ENCODE data around the gene EPB41. TPM values are rescaled to one million over a fixed set of nuclear protein-coding genes. Genes with fewer than 3 reads are reported as not detected.
"Not testable (repeated sequence)": the region's sequence is repeated elsewhere in the genome, so short reads cannot be mapped to it uniquely, and the experiment has no call there.

EPB41 gene
- total RNA-seq, 6 donors from 2014 or later: 43.5 to 109 (median 51.9) TPM

GRCh38 chr1:28869952-28870351, 44.4 kb upstream of the EPB41 start:
- Histone ChIP-seq H3K4me1 (no peaks in the 10 kb centered on the region), H3K9me3 (no peaks in the 10 kb centered on the region), H3K4me3 (no peak overlapping the region), H3K27ac (no peak overlapping the region), H3K27me3 (no peaks in the 10 kb centered on the region), H3K36me3 (no peaks in the 10 kb centered on the region)
- ATAC-seq (ENCODE audit: low FRiP score in 2 of 2) (no peak), DNase-seq (no peak)
- 98 to 100% methylated on average over 5 of the region's 5 CpGs for WGBS, 2 donors
- no peak for TF ChIP-seq EP300 (IDR thresholded peaks at IDR 0.05)
- TF ChIP-seq POLR2A (IDR thresholded peaks at IDR 0.05): no peak
- TF ChIP-seq, protein P1, sequence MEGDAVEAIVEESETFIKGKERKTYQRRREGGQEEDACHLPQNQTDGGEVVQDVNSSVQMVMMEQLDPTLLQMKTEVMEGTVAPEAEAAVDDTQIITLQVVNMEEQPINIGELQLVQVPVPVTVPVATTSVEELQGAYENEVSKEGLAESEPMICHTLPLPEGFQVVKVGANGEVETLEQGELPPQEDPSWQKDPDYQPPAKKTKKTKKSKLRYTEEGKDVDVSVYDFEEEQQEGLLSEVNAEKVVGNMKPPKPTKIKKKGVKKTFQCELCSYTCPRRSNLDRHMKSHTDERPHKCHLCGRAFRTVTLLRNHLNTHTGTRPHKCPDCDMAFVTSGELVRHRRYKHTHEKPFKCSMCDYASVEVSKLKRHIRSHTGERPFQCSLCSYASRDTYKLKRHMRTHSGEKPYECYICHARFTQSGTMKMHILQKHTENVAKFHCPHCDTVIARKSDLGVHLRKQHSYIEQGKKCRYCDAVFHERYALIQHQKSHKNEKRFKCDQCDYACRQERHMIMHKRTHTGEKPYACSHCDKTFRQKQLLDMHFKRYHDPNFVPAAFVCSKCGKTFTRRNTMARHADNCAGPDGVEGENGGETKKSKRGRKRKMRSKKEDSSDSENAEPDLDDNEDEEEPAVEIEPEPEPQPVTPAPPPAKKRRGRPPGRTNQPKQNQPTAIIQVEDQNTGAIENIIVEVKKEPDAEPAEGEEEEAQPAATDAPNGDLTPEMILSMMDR (IDR thresholded peaks at IDR 0.05): no peak
- no peak for TF ChIP-seq POLR2AphosphoS5 (IDR thresholded peaks at IDR 0.05)

DNA sequence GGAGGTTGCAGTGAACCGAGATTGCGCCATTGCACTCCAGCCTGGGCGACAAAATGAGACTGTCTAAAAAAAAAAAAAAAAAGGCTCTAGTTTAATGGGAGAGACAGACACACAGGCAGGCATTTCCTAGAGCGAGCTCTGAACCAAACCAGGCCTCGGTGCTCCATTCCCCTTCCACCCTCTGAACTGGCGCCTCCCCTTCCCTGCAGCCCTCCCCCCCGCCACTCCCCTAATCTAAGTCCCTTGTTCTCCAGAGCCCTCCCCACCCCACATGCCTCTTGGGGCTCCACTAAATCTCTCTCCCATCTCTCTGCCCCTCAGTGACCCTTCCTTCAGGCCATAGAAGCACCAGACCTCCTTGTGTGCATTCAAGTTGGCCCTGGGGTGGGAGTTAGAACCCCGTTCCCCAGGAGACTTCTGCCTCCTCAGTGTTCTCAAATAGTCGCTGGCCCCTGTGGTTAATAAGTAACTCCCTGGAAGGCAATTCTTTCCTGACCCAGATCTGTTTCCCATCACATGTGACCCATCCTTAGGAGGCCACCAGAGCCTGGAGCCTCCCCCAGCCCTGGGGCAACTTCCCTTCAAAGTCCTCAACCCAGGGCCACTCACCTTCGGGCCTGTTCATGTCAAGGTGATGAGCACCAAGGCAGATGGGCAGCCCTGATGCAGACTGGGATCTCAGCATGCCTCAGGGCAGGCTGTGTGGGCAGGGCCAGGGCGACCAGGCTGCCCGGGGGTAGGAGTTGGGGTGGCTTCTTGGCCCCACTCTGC, 42.6 kb upstream of the EPB41 start:
- no peaks in the 10 kb centered on the region for H3K4me1 ChIP-seq
- DNase-seq (no peak), ATAC-seq (ENCODE audit: low FRiP score in 2 of 2) (no peak)
- H3K9me3 ChIP-seq: no peaks in the 10 kb centered on the region
- 79 to 87% methylated on average over 10 to 12 of the region's 12 CpGs for WGBS, 2 donors
- H3K4me3 ChIP-seq: no peak overlapping the region
- H3K27me3 ChIP-seq: no peaks in the 10 kb centered on the region
- no peak for TF ChIP-seq POLR2A (IDR thresholded peaks at IDR 0.05)
- TF ChIP-seq, protein P1 (IDR thresholded peaks at IDR 0.05): no peak
- TF ChIP-seq POLR2AphosphoS5 (IDR thresholded peaks at IDR 0.05): no peak
- no peak for TF ChIP-seq EP300 (IDR thresholded peaks at IDR 0.05)
- H3K27ac ChIP-seq: no peak overlapping the region
- H3K36me3 ChIP-seq: no peaks in the 10 kb centered on the region

DNA sequence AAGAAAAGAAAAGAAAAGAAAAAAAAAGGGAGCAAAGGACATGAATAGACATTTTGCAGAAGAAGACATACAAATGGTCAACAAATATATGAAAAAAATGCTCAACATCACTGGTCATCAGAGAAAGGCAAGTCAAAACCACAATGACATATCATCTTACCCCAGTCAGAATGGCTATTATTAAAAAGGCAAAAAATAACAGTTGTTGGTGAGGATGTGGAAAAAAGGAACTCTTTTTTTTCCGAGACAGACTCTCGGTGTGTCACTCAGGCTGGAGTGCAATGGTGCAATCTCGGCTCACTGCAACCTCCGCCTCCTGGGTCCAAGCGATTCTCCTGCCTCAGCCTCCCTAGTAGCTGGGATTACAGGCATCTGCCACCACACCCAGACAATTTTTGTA, 39.2 kb upstream of the EPB41 start:
- not testable (repeated sequence) for H3K27ac ChIP-seq; DNase-seq; H3K4me3 ChIP-seq; H3K9me3 ChIP-seq; H3K27me3 ChIP-seq; ATAC-seq (ENCODE audit: low FRiP score in 2 of 2); H3K4me1 ChIP-seq; H3K36me3 ChIP-seq
- WGBS, 2 donors: 66% methylated on average over 5 of the region's 5 CpGs

DNA sequence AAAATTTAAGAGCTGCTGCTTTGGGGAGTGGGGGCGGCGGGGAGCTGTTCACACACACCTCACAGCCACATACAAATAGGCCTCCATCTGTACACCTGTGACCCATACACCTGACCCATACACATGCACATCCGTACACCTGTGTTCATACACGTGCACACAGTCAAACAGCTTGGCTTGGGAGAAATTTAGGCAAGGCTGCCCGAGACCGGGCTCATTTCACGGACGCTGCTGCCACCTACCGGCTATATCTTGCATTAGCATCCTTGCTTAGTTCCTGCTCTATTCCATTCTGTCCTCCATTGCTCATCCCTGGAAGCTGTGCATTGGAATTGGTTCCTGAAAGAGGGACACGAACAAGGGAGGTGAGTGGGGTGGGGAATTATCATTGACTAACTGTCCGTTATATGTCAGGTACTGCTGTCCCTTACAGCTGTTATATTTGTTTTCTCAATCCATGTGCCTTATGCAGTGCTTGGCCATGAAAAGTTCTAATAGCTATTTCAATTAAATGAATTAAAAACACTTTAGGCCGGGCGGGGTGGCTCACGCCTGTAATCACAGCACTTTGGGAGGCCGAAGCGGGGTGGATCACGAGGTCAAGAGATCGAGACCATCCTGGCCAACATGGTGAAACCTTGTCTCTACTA, 37.1 kb upstream of the EPB41 start:
- peak in 1 of 2 donors; percentile 85 for DNase-seq

DNA sequence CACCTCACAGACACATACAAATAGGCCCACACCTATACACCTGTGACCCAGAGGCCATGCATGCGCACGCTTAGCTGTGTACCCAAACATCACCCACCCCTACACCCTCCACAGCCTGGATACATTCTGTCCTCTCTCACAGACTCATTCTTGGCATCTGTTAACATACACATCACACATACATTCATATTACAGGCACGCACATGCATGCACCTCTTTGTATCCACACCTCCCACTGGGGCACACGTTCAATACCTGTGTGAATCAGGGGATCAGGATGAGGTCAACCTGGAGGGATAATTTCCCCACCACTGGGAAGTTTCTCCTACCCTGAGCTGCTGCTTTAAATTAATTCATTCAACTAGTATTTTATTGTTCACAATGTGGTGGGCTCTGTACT, 35.6 kb upstream of the EPB41 start:
- no peak for DNase-seq
- H3K4me3 ChIP-seq: no peak overlapping the region
- ATAC-seq (ENCODE audit: low FRiP score in 2 of 2): no peak
- H3K36me3 ChIP-seq: no peaks in the 10 kb centered on the region
- H3K27me3 ChIP-seq: no peaks in the 10 kb centered on the region
- H3K27ac ChIP-seq: no peak overlapping the region
- H3K4me1 ChIP-seq: peaks cover 3 to 16% (median 6%) of the 10 kb centered on the region in 4 donors
- H3K9me3 ChIP-seq: no peaks in the 10 kb centered on the region
- TF ChIP-seq POLR2A (IDR thresholded peaks at IDR 0.05): no peak
- TF ChIP-seq, protein P1 (IDR thresholded peaks at IDR 0.05): no peak
- no peak for TF ChIP-seq POLR2AphosphoS5 (IDR thresholded peaks at IDR 0.05)
- TF ChIP-seq EP300 (IDR thresholded peaks at IDR 0.05): no peak
- WGBS, 2 donors: 85 to 89% methylated on average over 4 of the region's 4 CpGs

More for the DNA sequence above, 37.1 kb upstream of the EPB41 start:
- Histone ChIP-seq H3K36me3 (no peaks in the 10 kb centered on the region), H3K27me3 (no peaks in the 10 kb centered on the region), H3K4me1 (peaks cover under 1 to 10% (median 5%) of the 10 kb centered on the region in 4 donors), H3K4me3 (no peak overlapping the region), H3K9me3 (no peaks in the 10 kb centered on the region), H3K27ac (no peak overlapping the region)
- WGBS, 2 donors: 25 to 30% methylated on average over 16 to 18 of the region's 18 CpGs
- TF ChIP-seq EP300 (IDR thresholded peaks at IDR 0.05): no peak
- TF ChIP-seq, protein P1 (IDR thresholded peaks at IDR 0.05): peak; percentile 81 to 95 (median 91)
- peak; percentile 90 to 91 for ATAC-seq (ENCODE audit: low FRiP score in 2 of 2)
